K562 (cell line): Measurements from ENCODE around the gene NADK. TPM values are rescaled to one million over a fixed set of nuclear protein-coding genes. Genes with fewer than 3 reads are reported as not detected.

ENCODE experiments used
- ATAC-seq: fragments of 200-7000 bp; cut with Tn5 transposase; 3 replicates; pipeline ENCODE4 v1.9.1; 2020; ENCODE audit warnings: moderate library complexity
- BruUV-seq: library from RNA; stranded (reverse); fragments of 400-500 nt; replicated peaks from 2 replicates; lab custom pipeline; 2021; lab: Mats Ljungman, UMichigan
- CTCF ChIA-PET: fragments of 300-600 bp; formaldehyde crosslinking; extraction: SDS; loops from one replicate; lab custom pipeline; 2021; ENCODE audit warnings: low intra/inter-chr PET ratio; lab: Yijun Ruan, JAX
- POLR2A ChIA-PET: fragments of 300-600, 350-650 bp; sonication (Branson Sonifier 250); formaldehyde crosslinking; extraction: SDS; loops from one replicate; lab custom pipeline; 2021; ENCODE audit warnings: antibody characterized with exemption, inconsistent platforms; lab: Yijun Ruan, JAX
- DNase-seq, 4 experiments: peaks; one replicate each; pipeline versions ENCODE4 v3.0.0 to v3.0.0-alpha.2; 2011 to 2018; ENCODE audit warnings: low spot score in 3 of 4, mixed read lengths in 3 of 4; ENCODE audit errors: extremely low read depth in 1 of 4
- FAIRE-seq: peaks from 2 replicates; lab custom pipeline; 2011; peaks lifted over from hg19 to GRCh38; lab: Jason Lieb, UNC
- H2AFZ ChIP-seq: 2 replicates; pipeline ENCODE4 v1.6.0; 2011; ENCODE audit warnings: low read depth, low read length, control low read depth, inconsistent platforms
- H3K27ac ChIP-seq: fragments of 200-600 bp; 3 replicates; pipeline ENCODE4 v1.8.0; 2011; ENCODE audit warnings: low read depth, mild to moderate bottlenecking, control low read depth, inconsistent platforms, low read length, moderate library complexity, mixed read lengths; ENCODE audit errors: extremely low read depth
- H3K27me3 ChIP-seq, 2 experiments: fragments of 300-600 bp in 1 of 2; 2 replicates in 1 of 2; 3 replicates in 1 of 2; pipeline versions ENCODE4 v1.6.0 to v1.8.0; 2011; ENCODE audit warnings: inconsistent platforms in 2 of 2, low read length in 2 of 2, mild to moderate bottlenecking in 1 of 2, mixed read lengths in 1 of 2, moderate library complexity in 1 of 2; ENCODE audit not compliant: control insufficient read depth in 2 of 2, insufficient read depth in 2 of 2
- H3K36me3 ChIP-seq: fragments of 300-600 bp; 3 replicates; pipeline ENCODE4 v1.8.0; 2011; ENCODE audit warnings: mild to moderate bottlenecking, low read length, inconsistent platforms; ENCODE audit not compliant: control insufficient read depth, insufficient read depth
- H3K4me1 ChIP-seq, 2 experiments: fragments of 200-600 bp in 1 of 2; replicated peaks in 1 of 2; 2 replicates in 1 of 2; 3 replicates in 1 of 2; pipeline versions ENCODE4 v1.5.1 to v1.8.0; 2011; ENCODE audit warnings: inconsistent platforms in 2 of 2, low read length in 2 of 2, mild to moderate bottlenecking in 1 of 2, mixed read lengths in 1 of 2, moderate library complexity in 1 of 2; ENCODE audit not compliant: control insufficient read depth in 2 of 2, insufficient read depth in 2 of 2
- H3K4me2 ChIP-seq: 2 replicates; pipeline ENCODE4 v1.6.1; 2011; ENCODE audit warnings: low read length, control low read depth, inconsistent platforms, mixed read lengths; ENCODE audit not compliant: insufficient read depth
- H3K4me3 ChIP-seq: fragments of 200-600 bp; sonication (generic), shearing (Covaris generic); 2 replicates; pipeline ENCODE4 v1.5.1; 2016; ENCODE audit warnings: control low read depth, inconsistent platforms
- H3K79me2 ChIP-seq: fragments of 200-600 bp; 3 replicates; pipeline ENCODE4 v1.8.0; 2011; ENCODE audit warnings: low read length, inconsistent platforms; ENCODE audit not compliant: control insufficient read depth, insufficient read depth
- H3K9ac ChIP-seq, 2 experiments: 2 replicates each; pipeline versions ENCODE4 v1.6.0 to v1.6.1; 2011; ENCODE audit warnings: low read depth in 2 of 2, low read length in 2 of 2, control low read depth in 1 of 2, inconsistent platforms in 1 of 2, mild to moderate bottlenecking in 1 of 2, mixed read lengths in 1 of 2; ENCODE audit not compliant: insufficient read depth in 1 of 2
- H3K9me1 ChIP-seq: one replicate; pipeline ENCODE4 v1.6.0; 2011; ENCODE audit warnings: inconsistent platforms, mild to moderate bottlenecking, low read length, moderate library complexity; ENCODE audit not compliant: control insufficient read depth, insufficient read depth
- H3K9me3 ChIP-seq: replicated peaks from 2 replicates; pipeline ENCODE4 v1.5.1; 2011; ENCODE audit warnings: low read depth, low read length, inconsistent platforms; ENCODE audit not compliant: control insufficient read depth, insufficient read depth
- H4K20me1 ChIP-seq: replicated peaks from 2 replicates; pipeline ENCODE4 v1.6.1; 2011; ENCODE audit warnings: low read length, inconsistent platforms, mixed read lengths; ENCODE audit not compliant: control insufficient read depth, insufficient read depth
- CTBP1 ChIP-seq: fragments of 450-650 bp; IDR thresholded peaks from 2 replicates; pipeline ENCODE4 v1.6.1; 2016; ENCODE audit warnings: borderline replicate concordance
- DEAF1 ChIP-seq: fragments of 450-650 bp; formaldehyde crosslinking; IDR thresholded peaks from 2 replicates; pipeline ENCODE4 v1.4.0; 2020; ENCODE audit warnings: mild to moderate bottlenecking, moderate library complexity
- MCM7 ChIP-seq, 2 experiments: fragments of 450-650 bp; IDR thresholded peaks; 2 replicates each; pipeline ENCODE4 v1.6.1; 2016 to 2018
- NBN ChIP-seq: fragments of 450-650 bp; IDR thresholded peaks from 2 replicates; pipeline ENCODE4 v1.6.1; 2016; ENCODE audit warnings: low read depth, mild to moderate bottlenecking
- NFXL1 ChIP-seq: fragments of 450-650 bp; formaldehyde crosslinking; IDR thresholded peaks from 2 replicates; pipeline ENCODE4 v1.4.0; 2021; ENCODE audit warnings: mild to moderate bottlenecking
- PHB ChIP-seq: fragments of 250-450 bp; sonication (Bioruptor Pico); IDR thresholded peaks from 2 replicates; pipeline ENCODE4 v1.5.0; 2021
- RAD21 ChIP-seq, 2 experiments: fragments of 250-450 bp in 1 of 2; fragments of 450-650 bp in 1 of 2; sonication (Bioruptor Pico) in 1 of 2; formaldehyde crosslinking in 1 of 2; IDR thresholded peaks in 1 of 2; conservative IDR thresholded peaks in 1 of 2; 2 replicates each; pipeline versions ENCODE4 v1.4.0 to v1.8.0; 2020 to 2022; ENCODE audit warnings: mild to moderate bottlenecking in 2 of 2, moderate library complexity in 1 of 2
- SIN3B ChIP-seq: fragments of 450-650 bp; IDR thresholded peaks from 2 replicates; pipeline ENCODE4 v1.6.1; 2017; ENCODE audit warnings: low read depth, mild to moderate bottlenecking, moderate library complexity
- SMAD1 ChIP-seq: fragments of 150-350 bp; IDR thresholded peaks from 2 replicates; pipeline ENCODE4 v1.6.1; 2014; ENCODE audit warnings: low read length, low read depth; ENCODE audit not compliant: partially characterized antibody
- STAT5B ChIP-seq: fragments of 250-450 bp; sonication (Bioruptor Pico); IDR thresholded peaks from 2 replicates; pipeline ENCODE4 v1.8.0; 2021; ENCODE audit warnings: mild to moderate bottlenecking, inconsistent platforms
- ZNF232 ChIP-seq: sonication (generic); formaldehyde crosslinking; IDR thresholded peaks from 2 replicates; pipeline ENCODE4 v1.8.0; 2022; ENCODE audit warnings: mild to moderate bottlenecking, missing genetic modification reagents
- WGBS: fragments of 100-300 bp; shearing (Covaris generic); methylation state at CpG from one replicate; pipeline ENCODE4 v1.1.6; 2016; ENCODE audit warnings: low coverage, mixed read lengths; ENCODE audit not compliant: insufficient coverage; ENCODE audit errors: missing lambda C conversion rate; 5-methylcytosine and 5-hydroxymethylcytosine counted together
- in situ Hi-C: fragments of 300-500 bp; cut with MboI; formaldehyde crosslinking; loops from 4 replicates; pipeline ENCODE4 v1.15.0; 2018; ENCODE audit warnings: inconsistent platforms, mixed read lengths
- intact Hi-C: fragments of 100-400 bp; cut with micrococcal nuclease; formaldehyde crosslinking; loops from 2 replicates; pipeline ENCODE4 v1.14.2; 2022
- polyA plus RNA-seq, 8 experiments: library from polyadenylated mRNA; depleted of rRNA in 4 of 8; stranded (reverse) in 5 of 8; unstranded in 3 of 8; fragments of >200 nt; fragmentation: Nextera tagmentation in 2 of 8; fragmentation: Illumina TruSeq in 1 of 8; extraction: Ambion mirVana in 2 of 8; extraction: Trizol in 1 of 8; gene quantifications; 2 replicates each; pipeline versions ENCODE4 v1.2.1 to v1.2.3, GENCODE V29; 2011 to 2014; ENCODE audit warnings: inconsistent platforms in 1 of 8, missing spikeins in 1 of 8
- total RNA-seq, 7 experiments: library from RNA; depleted of rRNA in 6 of 7; stranded (reverse); fragments of >200 nt in 6 of 7; fragmentation: Illumina TruSeq in 2 of 7; extraction: Trizol in 2 of 7; gene quantifications; 2 replicates each; pipeline versions ENCODE4 v1.2.1 to v1.2.3, GENCODE V29; 2011 to 2021; ENCODE audit warnings: low replicate concordance in 1 of 7
- TF ChIP-seq, protein P1 (sequence below): sonication (generic); formaldehyde crosslinking; IDR thresholded peaks from 2 replicates; pipeline ENCODE4 v1.8.1; 2022; ENCODE audit warnings: missing genetic modification reagents
- TF ChIP-seq, protein P2 (sequence below): sonication (generic); formaldehyde crosslinking; IDR thresholded peaks from 2 replicates; pipeline ENCODE4 v1.8.0; 2022; ENCODE audit warnings: mild to moderate bottlenecking, low read depth, missing genetic modification reagents
- TF ChIP-seq, protein P3 (sequence below): sonication (generic); formaldehyde crosslinking; IDR thresholded peaks from 2 replicates; pipeline ENCODE4 v1.8.1; 2023; ENCODE audit warnings: missing genetic modification reagents, mild to moderate bottlenecking, borderline replicate concordance

Gene NADK
- total and polyA plus RNA-seq, 9 of the 15 experiments (the other 6 are each of a cell fraction or from before 2014, with no cell fraction given): 1.5 to 135 (median 75.1) TPM

- no peak for TF ChIP-seq NBN
- TF ChIP-seq, protein P1, sequence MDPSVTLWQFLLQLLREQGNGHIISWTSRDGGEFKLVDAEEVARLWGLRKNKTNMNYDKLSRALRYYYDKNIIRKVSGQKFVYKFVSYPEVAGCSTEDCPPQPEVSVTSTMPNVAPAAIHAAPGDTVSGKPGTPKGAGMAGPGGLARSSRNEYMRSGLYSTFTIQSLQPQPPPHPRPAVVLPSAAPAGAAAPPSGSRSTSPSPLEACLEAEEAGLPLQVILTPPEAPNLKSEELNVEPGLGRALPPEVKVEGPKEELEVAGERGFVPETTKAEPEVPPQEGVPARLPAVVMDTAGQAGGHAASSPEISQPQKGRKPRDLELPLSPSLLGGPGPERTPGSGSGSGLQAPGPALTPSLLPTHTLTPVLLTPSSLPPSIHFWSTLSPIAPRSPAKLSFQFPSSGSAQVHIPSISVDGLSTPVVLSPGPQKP: no peak
- TF ChIP-seq STAT5B (CRISPR knock-in tag): no peak
- no peak for TF ChIP-seq DEAF1 (CRISPR knock-in tag)
- TF ChIP-seq, protein P2, sequence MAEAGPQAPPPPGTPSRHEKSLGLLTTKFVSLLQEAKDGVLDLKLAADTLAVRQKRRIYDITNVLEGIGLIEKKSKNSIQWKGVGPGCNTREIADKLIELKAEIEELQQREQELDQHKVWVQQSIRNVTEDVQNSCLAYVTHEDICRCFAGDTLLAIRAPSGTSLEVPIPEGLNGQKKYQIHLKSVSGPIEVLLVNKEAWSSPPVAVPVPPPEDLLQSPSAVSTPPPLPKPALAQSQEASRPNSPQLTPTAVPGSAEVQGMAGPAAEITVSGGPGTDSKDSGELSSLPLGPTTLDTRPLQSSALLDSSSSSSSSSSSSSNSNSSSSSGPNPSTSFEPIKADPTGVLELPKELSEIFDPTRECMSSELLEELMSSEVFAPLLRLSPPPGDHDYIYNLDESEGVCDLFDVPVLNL (CRISPR knock-in tag): no peak
- TF ChIP-seq MCM7 (IDR thresholded peaks at IDR 0.05): no peak
- TF ChIP-seq RAD21 (CRISPR knock-in tag; conservative IDR thresholded peaks at IDR 0.05 in 1 of 2, IDR thresholded peaks at IDR 0.05 in 1 of 2): no peak
Observed at GRCh38 chr1:1809489-1809888, 31.2 kb upstream of the NADK start (continued).

DNA sequence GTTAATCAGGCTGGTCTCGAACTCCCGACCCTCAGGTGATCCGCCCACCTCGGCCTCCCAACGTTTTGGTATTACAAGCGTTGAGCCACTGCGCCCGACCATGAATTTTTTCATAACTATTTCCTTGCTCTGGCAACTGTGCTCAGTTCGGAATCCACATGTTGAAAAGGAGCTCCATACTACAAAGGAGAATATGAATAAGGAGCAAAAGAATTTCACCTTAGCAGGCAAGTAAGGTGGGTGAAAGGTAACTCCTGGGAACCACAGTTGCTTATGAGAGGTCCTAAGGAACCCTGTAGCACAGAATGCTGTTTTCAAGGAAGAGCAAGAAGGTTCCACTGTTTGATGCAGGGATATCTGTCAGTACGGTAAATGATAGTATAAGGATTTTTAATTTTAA, 29.9 kb upstream of the NADK start:
- intact Hi-C loops: no loop called here
- no peak overlapping the region for H3K9ac ChIP-seq
- FAIRE-seq: no peak
- no peaks in the 10 kb centered on the region for H3K79me2 ChIP-seq
- H3K36me3 ChIP-seq: peaks cover 73% of the 10 kb centered on the region
- H3K27me3 ChIP-seq: no peaks in the 10 kb centered on the region
- DNase-seq: no peak
- H2AFZ ChIP-seq: no peak overlapping the region
- no peaks in the 10 kb centered on the region for H3K9me3 ChIP-seq
- no peak for ATAC-seq
- 95% methylated on average over 10 of the region's 10 CpGs for WGBS
- no peak overlapping the region for H3K4me3 ChIP-seq
- no peaks in the 10 kb centered on the region for H3K4me1 ChIP-seq
- H3K9me1 ChIP-seq: no peaks in the 10 kb centered on the region
- no peak overlapping the region for H3K4me2 ChIP-seq
- in situ Hi-C loops: no loop called here
- ChIA-PET POLR2A (interaction anchor here (1.0 kb wide), 3 partner anchors 10 to 28 kb away, joined by 3 read pairs; no protein-coding TSS in a partner anchor), CTCF (no interaction called here)
- BruUV-seq: no TSS peak
- H3K27ac ChIP-seq: no peak overlapping the region
- H4K20me1 ChIP-seq: no peaks in the 10 kb centered on the region
- TF ChIP-seq, protein P3, sequence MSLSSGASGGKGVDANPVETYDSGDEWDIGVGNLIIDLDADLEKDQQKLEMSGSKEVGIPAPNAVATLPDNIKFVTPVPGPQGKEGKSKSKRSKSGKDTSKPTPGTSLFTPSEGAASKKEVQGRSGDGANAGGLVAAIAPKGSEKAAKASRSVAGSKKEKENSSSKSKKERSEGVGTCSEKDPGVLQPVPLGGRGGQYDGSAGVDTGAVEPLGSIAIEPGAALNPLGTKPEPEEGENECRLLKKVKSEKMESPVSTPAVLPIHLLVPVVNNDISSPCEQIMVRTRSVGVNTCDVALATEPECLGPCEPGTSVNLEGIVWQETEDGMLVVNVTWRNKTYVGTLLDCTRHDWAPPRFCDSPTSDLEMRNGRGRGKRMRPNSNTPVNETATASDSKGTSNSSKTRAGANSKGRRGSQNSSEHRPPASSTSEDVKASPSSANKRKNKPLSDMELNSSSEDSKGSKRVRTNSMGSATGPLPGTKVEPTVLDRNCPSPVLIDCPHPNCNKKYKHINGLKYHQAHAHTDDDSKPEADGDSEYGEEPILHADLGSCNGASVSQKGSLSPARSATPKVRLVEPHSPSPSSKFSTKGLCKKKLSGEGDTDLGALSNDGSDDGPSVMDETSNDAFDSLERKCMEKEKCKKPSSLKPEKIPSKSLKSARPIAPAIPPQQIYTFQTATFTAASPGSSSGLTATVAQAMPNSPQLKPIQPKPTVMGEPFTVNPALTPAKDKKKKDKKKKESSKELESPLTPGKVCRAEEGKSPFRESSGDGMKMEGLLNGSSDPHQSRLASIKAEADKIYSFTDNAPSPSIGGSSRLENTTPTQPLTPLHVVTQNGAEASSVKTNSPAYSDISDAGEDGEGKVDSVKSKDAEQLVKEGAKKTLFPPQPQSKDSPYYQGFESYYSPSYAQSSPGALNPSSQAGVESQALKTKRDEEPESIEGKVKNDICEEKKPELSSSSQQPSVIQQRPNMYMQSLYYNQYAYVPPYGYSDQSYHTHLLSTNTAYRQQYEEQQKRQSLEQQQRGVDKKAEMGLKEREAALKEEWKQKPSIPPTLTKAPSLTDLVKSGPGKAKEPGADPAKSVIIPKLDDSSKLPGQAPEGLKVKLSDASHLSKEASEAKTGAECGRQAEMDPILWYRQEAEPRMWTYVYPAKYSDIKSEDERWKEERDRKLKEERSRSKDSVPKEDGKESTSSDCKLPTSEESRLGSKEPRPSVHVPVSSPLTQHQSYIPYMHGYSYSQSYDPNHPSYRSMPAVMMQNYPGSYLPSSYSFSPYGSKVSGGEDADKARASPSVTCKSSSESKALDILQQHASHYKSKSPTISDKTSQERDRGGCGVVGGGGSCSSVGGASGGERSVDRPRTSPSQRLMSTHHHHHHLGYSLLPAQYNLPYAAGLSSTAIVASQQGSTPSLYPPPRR (CRISPR knock-in tag): no peak
- TF ChIP-seq SIN3B (no peak), PHB (no peak), NFXL1 (no peak), CTBP1 (no peak), SMAD1 (no peak), ZNF232 (no peak)
